GM18526 (cell line): ENCODE results near the gene REPS2.

ENCODE experiments used
- POLR2A ChIP-seq: IDR thresholded peaks from 3 replicates; pipeline ENCODE4 v1.6.1; 2011; ENCODE audit not compliant: insufficient read length; ENCODE audit errors: extremely low read depth

Gene REPS2

DNA sequence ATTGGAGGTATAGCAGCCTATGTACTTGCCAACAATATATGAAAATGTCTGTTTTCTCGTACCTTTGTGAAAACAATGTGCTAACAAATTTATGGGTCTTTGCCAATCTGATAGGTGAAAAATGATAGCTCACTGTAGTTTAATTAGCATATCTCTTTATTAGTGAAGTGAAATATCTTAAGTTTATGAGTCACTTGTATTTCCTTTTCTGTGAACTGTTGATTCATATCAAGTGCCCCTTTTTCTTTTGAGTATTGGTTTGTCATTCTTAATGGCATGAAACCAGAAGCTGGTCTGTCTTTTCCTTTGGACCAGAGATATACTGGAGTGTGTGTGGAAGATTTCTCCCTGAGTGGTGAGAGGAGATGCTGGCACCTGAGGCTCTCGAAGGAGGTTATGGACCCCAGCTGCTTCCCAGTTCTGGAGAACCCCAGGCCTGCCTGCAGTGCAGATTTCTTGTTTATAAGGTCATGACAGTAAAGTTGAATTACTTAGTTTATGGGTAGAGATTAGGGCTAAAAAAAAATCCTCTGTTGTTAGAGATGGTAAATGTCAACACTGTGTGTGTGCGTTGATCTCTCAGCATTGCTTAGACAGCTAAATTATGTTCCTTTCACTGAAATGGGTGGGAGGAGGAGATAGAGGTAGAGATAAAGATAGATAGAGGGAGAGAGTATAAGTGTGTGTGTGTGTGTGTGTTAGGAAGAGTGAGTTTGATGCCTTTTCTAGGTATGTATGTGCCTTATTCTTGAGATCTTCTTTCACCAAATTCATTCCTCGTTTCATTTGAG is 89.9 kb downstream of the REPS2 start:
- TF ChIP-seq POLR2A, result no peak

DNA sequence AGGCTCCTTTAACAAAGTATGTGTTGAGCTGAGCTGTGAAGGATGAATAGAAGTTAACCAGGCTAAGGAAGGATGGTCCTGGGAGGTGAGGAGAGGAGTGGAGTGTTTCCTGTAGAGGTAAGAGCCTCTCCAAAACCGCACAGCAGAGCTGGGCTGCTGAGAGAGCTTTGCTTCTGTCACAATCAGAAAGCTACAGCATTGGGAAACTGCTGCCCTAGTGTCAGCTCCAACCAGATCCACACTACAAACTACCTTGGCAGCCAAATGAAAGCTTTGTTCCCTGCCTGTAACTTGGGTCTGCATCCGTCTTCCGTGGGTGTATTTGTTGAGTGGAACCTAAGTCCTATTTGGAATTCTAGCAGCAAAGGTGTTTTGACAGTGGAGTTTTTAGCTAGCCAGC is 91.8 kb downstream of the REPS2 start:
- TF ChIP-seq POLR2A, result no peak

DNA sequence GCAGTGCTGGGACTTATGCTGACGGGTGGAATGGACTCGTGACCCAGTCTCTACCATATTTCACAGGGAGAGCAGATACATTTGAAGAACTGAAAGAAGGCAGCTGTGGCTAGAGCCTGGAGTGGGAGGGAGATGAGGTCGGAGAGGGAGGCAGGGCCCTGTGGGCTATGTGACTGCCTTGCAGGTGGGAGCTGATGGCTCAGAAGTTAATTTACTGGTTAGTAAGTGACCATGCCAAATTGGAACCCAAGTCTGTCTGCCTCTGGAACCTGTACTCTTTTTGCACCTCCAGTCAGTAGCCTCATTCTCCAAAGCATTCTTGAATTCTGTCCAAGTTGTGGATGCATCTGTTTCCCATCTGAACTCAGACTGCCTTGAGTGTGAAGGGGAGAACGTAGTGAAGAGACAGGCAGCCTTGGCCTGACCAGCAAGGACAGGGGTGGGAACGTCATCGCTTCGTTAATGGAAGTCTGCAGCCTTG is 92.3 kb downstream of the REPS2 start:
- no peak for TF ChIP-seq POLR2A

DNA sequence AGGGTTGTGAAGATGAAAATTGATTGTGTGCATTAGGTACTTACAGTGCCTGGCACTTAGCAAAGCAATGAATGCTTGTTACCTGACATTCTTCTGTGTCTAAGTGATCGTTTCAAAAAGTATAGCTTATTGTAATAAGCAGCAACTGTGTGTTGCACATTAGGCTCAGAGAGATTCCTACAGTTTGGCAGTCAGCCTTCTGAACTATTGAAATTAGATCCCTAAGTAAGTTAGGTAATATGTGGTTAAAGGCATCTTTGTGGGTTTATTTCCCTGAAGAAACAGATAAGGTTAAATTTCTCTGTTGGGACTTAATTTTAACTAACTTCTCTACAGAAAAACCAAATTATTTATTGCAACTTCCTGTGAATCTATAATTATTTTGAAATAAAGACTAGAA is 93.4 kb downstream of the REPS2 start:
- no peak for TF ChIP-seq POLR2A

DNA sequence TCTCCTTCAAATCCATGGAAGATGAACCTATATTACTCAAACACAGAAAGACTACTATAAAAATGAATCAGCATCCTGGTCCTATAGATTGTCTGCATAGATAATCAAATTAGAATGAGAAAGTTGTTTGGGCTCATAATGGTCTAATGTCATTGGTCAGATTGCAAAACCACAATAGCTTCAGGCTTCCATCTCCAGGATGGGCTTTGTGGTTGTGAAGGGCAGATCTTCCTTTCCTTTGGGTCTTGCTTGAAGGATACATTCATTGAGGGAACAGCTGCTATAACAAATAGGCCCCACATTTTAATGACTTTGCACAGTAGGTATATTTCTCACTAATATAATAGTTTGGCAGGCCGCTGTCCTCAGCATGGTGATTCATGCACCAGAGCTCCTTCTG is 94.3 kb downstream of the REPS2 start:
- TF ChIP-seq POLR2A, result no peak

DNA sequence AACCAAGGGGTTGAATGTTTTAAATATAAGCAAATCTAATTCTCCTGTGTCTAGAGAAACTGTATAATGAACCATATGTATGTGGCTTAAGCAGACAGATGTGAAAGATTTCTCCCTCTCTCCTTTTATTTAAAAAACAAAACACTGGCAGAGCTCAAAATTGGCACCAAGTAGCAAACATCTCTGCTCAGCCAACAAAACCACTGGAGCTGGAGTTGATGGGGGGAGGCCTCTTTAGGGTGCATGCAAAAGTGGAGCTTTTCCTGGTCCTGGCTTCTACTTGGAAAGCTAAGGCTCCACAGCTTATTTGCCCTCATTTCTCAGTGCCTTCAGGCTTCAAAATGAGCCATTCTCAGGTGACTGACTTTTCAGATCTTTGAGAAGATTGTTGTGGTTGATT is 95.6 kb downstream of the REPS2 start:
- no peak for TF ChIP-seq POLR2A

DNA sequence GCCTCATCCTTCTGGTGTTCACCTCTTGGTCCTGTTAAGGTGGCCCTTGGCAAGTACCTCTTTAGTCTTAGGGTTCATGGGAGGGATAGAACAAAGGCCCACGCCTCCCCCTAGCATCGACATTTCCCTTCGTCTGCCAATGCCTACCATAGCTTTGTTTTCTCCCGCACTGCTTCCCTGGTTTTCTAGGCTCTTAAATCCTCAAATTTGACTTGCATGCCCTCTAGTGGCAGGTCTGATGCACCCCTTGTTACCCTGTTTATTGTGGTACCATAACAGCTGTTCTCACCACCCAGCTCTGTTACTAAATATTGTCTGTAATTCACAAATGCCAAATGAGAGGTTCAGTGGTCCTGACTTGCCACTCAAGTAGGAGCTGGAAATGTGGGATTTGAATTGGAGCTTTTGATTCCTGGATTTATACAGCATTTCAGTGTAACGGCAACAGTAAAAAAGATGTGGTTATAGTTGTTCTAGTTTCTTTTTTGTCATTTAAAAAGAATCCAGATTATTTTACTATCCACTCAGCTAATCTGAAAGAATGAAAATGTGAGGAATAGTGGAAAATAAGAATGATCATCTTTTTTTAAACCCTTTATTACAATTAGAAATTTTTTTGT is 100.1 kb downstream of the REPS2 start:
- TF ChIP-seq POLR2A, result no peak

DNA sequence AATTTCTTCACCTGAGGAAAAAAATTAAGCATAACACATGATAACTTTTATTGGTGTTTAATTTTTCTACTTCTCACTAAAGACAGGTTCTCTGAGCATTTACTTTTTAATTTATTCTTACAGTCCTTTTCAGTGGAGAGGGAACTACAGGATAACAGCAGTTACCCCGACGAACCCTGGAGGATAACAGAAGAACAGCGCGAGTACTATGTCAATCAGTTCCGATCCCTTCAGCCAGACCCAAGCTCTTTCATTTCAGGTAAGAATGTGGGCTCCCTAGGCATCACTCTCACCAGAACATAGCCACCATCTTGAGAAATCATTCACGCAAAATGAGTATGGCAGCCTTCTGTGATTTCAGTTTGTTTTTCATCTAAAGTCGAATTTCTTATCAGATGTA is 100.8 kb downstream of the REPS2 start:
- TF ChIP-seq POLR2A, result no peak

DNA sequence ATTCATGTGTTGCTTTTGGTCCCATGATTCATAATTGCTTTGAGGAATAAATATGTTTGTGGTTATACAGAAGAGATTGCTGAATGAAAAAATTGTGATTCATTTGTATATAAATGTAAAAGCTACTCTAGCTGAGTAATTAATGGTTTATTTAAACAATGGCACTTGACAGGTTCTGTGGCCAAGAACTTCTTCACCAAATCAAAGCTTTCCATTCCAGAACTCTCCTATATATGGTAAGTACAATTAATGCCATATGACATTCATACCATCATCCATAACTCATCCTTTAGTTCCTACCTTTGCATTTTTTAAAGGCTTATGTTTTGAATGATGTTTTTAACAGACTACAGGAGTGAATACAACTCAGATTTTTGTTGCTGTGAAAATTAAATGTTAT is 105.8 kb downstream of the REPS2 start:
- TF ChIP-seq POLR2A, result no peak

DNA sequence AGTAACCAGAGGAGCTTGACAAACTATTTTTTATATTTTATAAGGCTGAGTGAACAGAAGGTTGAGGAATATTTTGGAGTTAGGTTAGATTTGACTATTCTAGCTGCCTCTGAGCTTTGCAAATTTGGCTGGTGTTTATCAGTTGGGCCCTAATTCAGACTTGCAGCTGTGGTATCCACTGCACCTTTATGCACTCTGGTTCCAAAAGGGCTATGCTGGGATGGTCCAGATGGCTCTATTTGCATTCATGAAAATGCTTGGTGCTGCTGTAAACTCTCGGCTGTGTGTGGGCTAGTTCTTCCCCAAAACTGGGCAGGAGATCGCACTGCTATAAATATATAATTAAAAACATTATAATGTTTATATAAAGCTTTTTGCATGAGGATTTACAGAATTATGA is 106.3 kb downstream of the REPS2 start:
- no peak for TF ChIP-seq POLR2A

DNA sequence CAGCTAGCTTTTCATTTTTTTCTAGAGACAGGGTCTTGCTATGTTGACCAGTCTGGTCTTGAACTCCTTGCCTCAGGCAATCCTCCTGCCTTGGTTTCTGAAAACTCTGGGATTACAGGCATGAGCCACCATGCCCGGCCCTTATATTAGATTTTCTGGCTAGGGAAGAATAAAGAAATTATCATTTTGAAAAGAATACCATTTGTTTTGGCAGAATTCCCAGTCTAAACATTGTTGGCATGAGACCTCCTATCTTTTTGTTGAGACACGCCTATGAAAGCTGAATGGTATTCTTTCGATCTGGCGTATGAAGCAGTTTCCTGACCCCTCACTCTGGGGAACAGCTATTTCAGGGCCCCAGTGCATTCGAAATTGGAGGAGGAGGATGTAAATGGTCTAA is 107.0 kb downstream of the REPS2 start:
- no peak for TF ChIP-seq POLR2A

DNA sequence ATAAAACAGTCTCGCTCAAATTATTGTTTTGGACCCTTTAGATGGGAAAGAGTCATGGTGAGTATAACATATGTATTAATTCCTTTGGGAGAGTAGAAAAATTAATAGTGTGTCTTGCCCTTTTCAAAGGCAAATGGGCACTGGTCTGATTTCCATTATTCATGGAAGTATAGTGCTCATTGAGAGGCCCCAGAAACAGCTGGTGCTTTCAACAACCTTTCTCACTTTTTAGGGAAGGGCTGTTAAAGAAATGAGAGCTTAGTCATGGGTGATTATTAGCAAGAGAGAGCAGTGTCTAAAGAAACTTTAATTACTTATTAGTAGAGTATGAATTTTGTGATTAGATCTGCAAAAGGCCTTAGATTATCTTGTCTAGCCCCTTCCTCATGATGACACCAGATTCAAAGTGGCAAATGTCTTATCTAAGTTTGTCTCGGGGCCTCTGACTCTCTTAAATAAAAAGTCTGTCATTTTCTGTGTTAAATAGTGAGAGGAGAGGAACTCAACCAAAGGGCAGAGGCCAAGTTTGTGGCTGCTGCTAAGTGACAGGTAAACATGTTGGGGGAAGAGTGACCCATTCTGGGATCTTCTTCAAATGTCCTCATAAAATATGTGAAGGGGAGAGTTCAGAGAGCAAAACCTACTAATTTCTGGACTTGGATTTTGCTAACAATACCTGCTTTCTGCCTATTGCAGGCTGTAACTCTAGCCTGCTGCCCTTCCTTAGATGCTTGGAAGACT is 110.6 kb downstream of the REPS2 start:
- TF ChIP-seq POLR2A, result no peak

DNA sequence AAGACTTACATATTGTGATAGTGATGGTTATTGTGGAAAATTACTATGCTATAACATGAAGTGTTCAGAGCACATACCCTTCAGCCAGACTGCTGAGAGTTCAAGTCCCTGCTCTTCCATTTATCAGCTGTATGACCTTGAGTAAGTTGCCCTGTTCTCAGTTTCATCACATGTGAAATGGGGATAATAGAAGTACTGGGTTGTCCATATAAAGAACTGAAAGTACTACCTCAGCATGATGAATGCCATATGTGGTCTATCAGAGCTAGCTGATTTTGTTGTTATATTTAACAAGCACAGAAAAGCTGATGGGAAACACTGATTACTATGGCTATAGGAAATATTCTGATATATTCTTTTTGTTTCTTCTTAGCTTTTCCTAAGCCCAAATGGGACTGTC is 115.6 kb downstream of the REPS2 start:
- no peak for TF ChIP-seq POLR2A

DNA sequence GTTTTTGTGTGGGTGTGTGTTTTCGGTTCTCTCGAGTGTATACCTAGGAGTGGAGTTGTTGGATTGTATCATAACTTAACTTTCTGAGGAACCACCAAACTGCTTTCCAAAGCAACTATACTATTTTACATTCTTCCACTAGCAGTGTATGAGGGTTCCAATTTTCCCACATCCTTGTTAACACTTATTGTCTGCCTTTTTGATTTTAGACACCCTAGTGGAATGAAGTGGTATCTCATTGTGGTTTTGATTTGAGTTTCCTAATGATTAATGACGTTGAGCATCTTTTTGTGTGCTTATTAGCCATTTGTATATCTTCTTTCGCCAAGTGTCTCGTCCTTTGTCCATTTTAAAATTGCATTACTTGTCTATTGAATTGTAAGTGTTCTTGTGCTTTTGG is 118.6 kb downstream of the REPS2 start:
- TF ChIP-seq POLR2A, result no peak

DNA sequence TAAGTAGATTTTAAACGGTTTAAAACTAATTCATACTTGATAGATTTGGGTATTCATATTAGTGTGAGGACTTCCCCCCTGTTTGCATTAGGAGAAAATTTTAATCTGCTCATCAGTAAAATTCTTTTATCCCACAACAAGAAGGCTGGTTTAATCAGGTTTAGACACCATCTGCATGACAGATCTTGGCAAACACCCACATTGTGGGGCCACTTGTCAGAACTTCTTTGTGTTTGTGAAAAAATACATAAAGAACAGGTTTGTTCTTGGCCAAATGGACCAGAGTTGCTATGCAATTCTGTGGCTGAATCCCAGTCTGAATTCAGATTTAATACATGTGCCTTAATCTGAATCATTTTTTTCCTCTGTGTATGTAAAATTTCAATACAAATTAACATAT is 121.1 kb downstream of the REPS2 start:
- TF ChIP-seq POLR2A, result no peak

DNA sequence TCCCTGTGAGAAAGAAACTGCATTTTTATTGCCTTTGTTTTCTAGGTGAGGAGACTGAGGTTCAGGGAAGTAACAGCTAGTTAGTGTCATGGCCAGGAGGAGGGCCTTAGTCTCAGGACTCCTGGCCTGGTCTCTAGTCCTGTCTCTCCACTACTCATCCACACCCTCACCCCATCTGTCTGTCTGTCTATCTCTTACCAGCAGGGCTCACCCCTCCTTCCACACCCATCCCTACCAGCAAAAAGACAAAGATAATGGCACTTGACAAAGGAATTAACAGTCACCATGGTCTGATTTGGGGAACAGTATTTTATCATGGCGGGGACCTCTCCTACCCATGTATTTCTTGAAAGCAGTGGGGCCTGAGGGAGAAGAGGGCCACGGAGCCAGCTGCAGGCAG is 125.8 kb downstream of the REPS2 start:
- no peak for TF ChIP-seq POLR2A
